Naive thymus-derived CD4-positive, alpha-beta T cell (primary cell): ENCODE data around the gene GARIN5A. TPM values are rescaled to one million over a fixed set of nuclear protein-coding genes. Genes with fewer than 3 reads are reported as not detected.

Experiments
- ATAC-seq: fragments of 150-1000 bp; cut with Tn5 transposase; 2 replicates; pipeline ENCODE4 v1.10.0; 2021; ENCODE audit warnings: mild to moderate bottlenecking, moderate library complexity
- CTCF ChIA-PET: fragments of 350-600 bp; sonication (Branson Sonifier 250); formaldehyde crosslinking; loops from one replicate; lab custom pipeline; 2021; ENCODE audit warnings: antibody characterized with exemption; lab: Charles Lee
- POLR2A ChIA-PET: fragments of 350-600 bp; sonication (Branson Sonifier 250); formaldehyde crosslinking; loops from one replicate; lab custom pipeline; 2021; ENCODE audit warnings: antibody characterized with exemption, inconsistent platforms; lab: Charles Lee
- DNase-seq, 9 donors: peaks; one replicate each; pipeline versions ENCODE4 v3.0.0 to v3.0.0-alpha.2; 2020 to 2022; ENCODE audit warnings: mixed read lengths in 1 of 9
- H3K27ac ChIP-seq: one replicate; pipeline ENCODE4 v1.7.0; 2013; ENCODE audit warnings: mild to moderate bottlenecking, low read depth, low read length, moderate library complexity
- H3K27me3 ChIP-seq, 2 donors: one replicate each; pipeline ENCODE4 v1.7.0; 2013; ENCODE audit warnings: low read length in 2 of 2, mild to moderate bottlenecking in 2 of 2, moderate library complexity in 2 of 2; ENCODE audit not compliant: control insufficient read depth in 2 of 2, insufficient read depth in 2 of 2
- H3K36me3 ChIP-seq, 3 experiments: 1 replicate in 2 of 3; 2 replicates in 1 of 3; pipeline ENCODE4 v1.7.0; 2013; ENCODE audit warnings: low read length in 3 of 3, mild to moderate bottlenecking in 3 of 3, moderate library complexity in 1 of 3; ENCODE audit not compliant: insufficient read depth in 3 of 3, control insufficient read depth in 2 of 3
- H3K4me1 ChIP-seq, 2 donors: one replicate each; pipeline ENCODE4 v1.7.0; 2013; ENCODE audit warnings: low read length in 2 of 2, mild to moderate bottlenecking in 2 of 2, moderate library complexity in 1 of 2; ENCODE audit not compliant: control insufficient read depth in 2 of 2, insufficient read depth in 2 of 2
- H3K4me3 ChIP-seq: 2 replicates; pipeline ENCODE4 v1.7.0; 2013; ENCODE audit warnings: mild to moderate bottlenecking, low read length
- H3K9me3 ChIP-seq, 3 experiments: 1 replicate in 2 of 3; 2 replicates in 1 of 3; pipeline ENCODE4 v1.7.0; 2013; ENCODE audit warnings: low read length in 3 of 3; ENCODE audit not compliant: control insufficient read depth in 2 of 3
- H3K27ac Mint-ChIP-seq, 9 donors: one replicate each; pipeline ENCODE4 v1.8.0; 2020 to 2022; ENCODE audit warnings: mixed read lengths in 9 of 9, mild to moderate bottlenecking in 8 of 9, moderate library complexity in 5 of 9, inconsistent platforms in 2 of 9
- H3K27me3 Mint-ChIP-seq, 5 donors: one replicate each; pipeline ENCODE4 v1.8.0; 2021 to 2022; ENCODE audit warnings: mixed read lengths in 5 of 5, mild to moderate bottlenecking in 1 of 5
- H3K36me3 Mint-ChIP-seq, 5 donors: one replicate each; pipeline ENCODE4 v1.8.0; 2020 to 2022; ENCODE audit warnings: mixed read lengths in 5 of 5, mild to moderate bottlenecking in 3 of 5, inconsistent platforms in 1 of 5
- H3K4me1 Mint-ChIP-seq, 7 donors: one replicate each; pipeline ENCODE4 v1.8.0; 2020 to 2022; ENCODE audit warnings: mixed read lengths in 7 of 7, mild to moderate bottlenecking in 3 of 7, inconsistent platforms in 1 of 7
- H3K4me3 Mint-ChIP-seq, 10 donors: one replicate each; pipeline ENCODE4 v1.8.0; 2020 to 2022; ENCODE audit warnings: mild to moderate bottlenecking in 10 of 10, mixed read lengths in 10 of 10, moderate library complexity in 6 of 10, inconsistent platforms in 2 of 10
- H3K9me3 Mint-ChIP-seq, 11 donors: one replicate each; pipeline ENCODE4 v1.8.0; 2020 to 2022; ENCODE audit warnings: mixed read lengths in 11 of 11, mild to moderate bottlenecking in 4 of 11, inconsistent platforms in 1 of 11, moderate library complexity in 1 of 11
- intact Hi-C, 2 donors: fragments of 100-400 bp; cut with micrococcal nuclease; formaldehyde crosslinking; loops; one replicate each; pipeline ENCODE4 v1.15.1; 2023
- polyA plus RNA-seq, 2 donors: library from polyadenylated mRNA; unstranded; fragments of 300-500 nt; fragmentation: Illumina TruSeq; gene quantifications; one replicate each; pipeline ENCODE4 v1.2.3, GENCODE V29; 2021
- total RNA-seq, 6 experiments: library from RNA in 5 of 6; stranded (reverse) in 5 of 6; gene quantifications; 1 replicate in 5 of 6; 2 replicates in 1 of 6; pipeline ENCODE4 v1.2.3 and lab custom pipeline; 2021 to 2026

The GARIN5A gene
- total and polyA plus RNA-seq, 7 experiments from 2014 or later: 0.59 to 3.1 (median 0.76) TPM; not detected in 1

- Mint-ChIP-seq H3K27me3 (peaks cover 0 to 23% (median 16%) of the 10 kb centered on the region in 5 donors), H3K4me3 (peak overlapping the region; percentile 38 to 93 (median 75)), H3K36me3 (no peaks in the 10 kb centered on the region), H3K9me3 (no peaks in the 10 kb centered on the region), H3K27ac (peak overlapping the region in 2 of 9 donors; percentile 56 to 82), H3K4me1 (peaks cover 0 to 22% (median 16%) of the 10 kb centered on the region in 7 donors)
- intact Hi-C loops: loop anchor here in 1 of 2 donors (5.0 kb wide), 1 partner anchor 51 kb away; the partner anchor contains the start of gene POLD1
- Histone ChIP-seq H3K4me1 (peaks cover 0 to 6% of the 10 kb centered on the region in 2 donors), H3K36me3 (no peaks in the 10 kb centered on the region), H3K27me3 (no peaks in the 10 kb centered on the region), H3K4me3 (no peak overlapping the region), H3K27ac (no peak overlapping the region), H3K9me3 (no peaks in the 10 kb centered on the region)
- ChIA-PET POLR2A (interaction anchor here (1.4 kb wide), 1 partner anchor 58 kb away, joined by 3 read pairs; the partner anchor contains the start of gene NR1H2), CTCF (no interaction called here)
- ATAC-seq: no peak
- no peak for DNase-seq
Observed at GRCh38 chr19:50433201-50434180, 43.2 kb downstream of the GARIN5A start.

- Mint-ChIP-seq H3K36me3 (no peaks in the 10 kb centered on the region), H3K27ac (peak within 1 kb of the TSS; percentile 61 to 94 (median 89)), H3K9me3 (no peaks in the 10 kb centered on the region), H3K27me3 (peaks cover 0 to 19% (median 12%) of the 10 kb centered on the region in 5 donors), H3K4me3 (peak within 1 kb of the TSS; percentile 87 to 100 (median 92)), H3K4me1 (peaks cover 0 to 23% (median 16%) of the 10 kb centered on the region in 7 donors)
- ATAC-seq (no peak), DNase-seq (peak in 1 of 9 donors; percentile 36)
- peaks cover 0 to 12% of the 10 kb centered on the region in 2 donors for H3K4me1 ChIP-seq
- no peaks in the 10 kb centered on the region for H3K27me3 ChIP-seq
- H3K27ac ChIP-seq: peak within 1 kb of the TSS; percentile 73
- POLR2A ChIA-PET: interaction anchor here (1.4 kb wide), 1 partner anchor 57 kb away, joined by 3 read pairs; the partner anchor contains the start of gene NR1H2
- intact Hi-C loops: loop anchor here in 1 of 2 donors (5.0 kb wide), 1 partner anchor 50 kb away; the partner anchor contains the start of gene POLD1
- no peaks in the 10 kb centered on the region for H3K36me3 ChIP-seq
- no peaks in the 10 kb centered on the region for H3K9me3 ChIP-seq
- CTCF ChIA-PET: interaction anchor here (0.6 kb wide), 1 partner anchor 66 kb away, joined by 6 read pairs; no protein-coding TSS in a partner anchor
- peak within 1 kb of the TSS; percentile 61 for H3K4me3 ChIP-seq
Observed at GRCh38 chr19:50432221-50433028, 44.2 kb downstream of the GARIN5A start, which contains the start of gene MYBPC2. TSS of gene MYBPC2 (plus strand) at chr19:50432892. CDS start at chr19:50432954, 62 bp downstream.

DNA sequence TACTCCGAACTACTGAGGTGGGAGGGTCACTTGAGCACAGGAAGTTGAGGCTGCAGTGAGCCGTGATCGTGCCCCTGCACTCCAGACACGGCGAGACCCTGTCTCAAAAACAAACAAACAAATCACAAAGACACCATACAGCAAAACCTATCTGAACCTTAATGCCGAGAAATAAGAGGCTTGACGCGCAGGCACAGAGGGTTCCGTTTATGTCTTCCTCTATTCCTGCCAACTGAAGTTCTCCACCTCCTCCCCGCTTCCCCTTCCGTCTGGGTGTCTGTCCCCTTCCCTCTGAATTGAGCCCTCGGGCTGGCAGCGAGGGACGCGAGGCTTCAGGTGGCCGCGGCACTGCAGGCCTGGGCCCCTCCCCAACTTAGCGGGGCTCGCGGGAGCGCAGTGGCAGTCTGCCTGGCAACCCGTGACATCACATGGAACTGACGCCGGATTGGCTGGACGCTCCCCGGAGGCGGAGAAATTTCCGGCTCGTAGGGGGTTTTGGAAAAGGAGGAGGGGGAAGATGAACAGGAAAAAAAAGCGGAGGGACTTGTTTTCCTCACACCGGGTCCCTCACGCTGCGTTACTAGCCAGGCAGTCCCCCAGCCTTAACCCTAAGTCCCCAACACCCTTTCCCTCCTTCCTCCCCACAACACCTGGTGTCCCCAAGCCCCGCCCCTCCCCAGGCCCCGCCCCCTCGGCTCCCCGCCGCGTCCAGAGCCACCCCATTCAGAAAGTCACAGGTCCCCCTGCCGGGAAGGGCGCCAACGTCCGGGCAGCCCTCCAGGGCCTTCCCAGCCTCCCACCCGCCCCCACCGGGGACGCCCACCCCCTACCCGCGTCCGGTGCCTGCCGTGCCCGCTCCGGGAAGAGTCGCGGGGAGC is 45.1 kb downstream of the GARIN5A start:
- H3K27ac ChIP-seq: peak overlapping the region; percentile 73
- no peaks in the 10 kb centered on the region for H3K36me3 ChIP-seq
- ATAC-seq: peak; percentile 93
- Mint-ChIP-seq H3K9me3 (no peaks in the 10 kb centered on the region), H3K27me3 (peaks cover 0 to 19% (median 12%) of the 10 kb centered on the region in 5 donors), H3K27ac (peak overlapping the region; percentile 61 to 94 (median 90)), H3K4me3 (peak overlapping the region; percentile 87 to 100 (median 92)), H3K36me3 (no peaks in the 10 kb centered on the region), H3K4me1 (peaks cover 0 to 23% (median 16%) of the 10 kb centered on the region in 7 donors)
- H3K27me3 ChIP-seq: no peaks in the 10 kb centered on the region
- H3K9me3 ChIP-seq: no peaks in the 10 kb centered on the region
- ChIA-PET POLR2A (interaction anchor here (1.4 kb wide), 1 partner anchor 56 kb away, joined by 3 read pairs; the partner anchor contains the start of gene NR1H2), CTCF (interaction anchor here (0.6 kb wide), 1 partner anchor 65 kb away, joined by 6 read pairs; no protein-coding TSS in a partner anchor)
- DNase-seq: peak; percentile 80 to 95 (median 89)
- peak overlapping the region; percentile 61 for H3K4me3 ChIP-seq
- peaks cover 0 to 12% of the 10 kb centered on the region in 2 donors for H3K4me1 ChIP-seq
- intact Hi-C loops: loop anchor here (1.0 to 5.0 kb wide), 7 partner anchors 30 to 80 kb away; partner anchors contain the start of genes EMC10 (in 2 of the 2), GARIN5A (in 2 of the 2), JOSD2 (in 2 of the 2) and POLD1 (in 2 of the 2)

- Mint-ChIP-seq H3K27me3 (peaks cover 0 to 19% (median 12%) of the 10 kb centered on the region in 5 donors), H3K36me3 (no peaks in the 10 kb centered on the region), H3K9me3 (no peaks in the 10 kb centered on the region), H3K27ac (peak overlapping the region in 8 of 9 donors; percentile 52 to 92 (median 86)), H3K4me1 (peaks cover 0 to 23% (median 16%) of the 10 kb centered on the region in 7 donors), H3K4me3 (peak overlapping the region; percentile 87 to 100 (median 92))
- POLR2A ChIA-PET: no interaction called here
- no peaks in the 10 kb centered on the region for H3K27me3 ChIP-seq
- ATAC-seq: no peak
- CTCF ChIA-PET: no interaction called here
- no peaks in the 10 kb centered on the region for H3K9me3 ChIP-seq
- H3K27ac ChIP-seq: peak overlapping the region; percentile 73
- H3K36me3 ChIP-seq: no peaks in the 10 kb centered on the region
- DNase-seq: no peak
- intact Hi-C loops: loop anchor here (1.0 to 5.0 kb wide), 7 partner anchors 30 to 80 kb away; partner anchors contain the start of genes EMC10 (in 2 of the 2), GARIN5A (in 2 of the 2), JOSD2 (in 2 of the 2) and POLD1 (in 2 of the 2)
- H3K4me3 ChIP-seq: peak overlapping the region; percentile 61
- peaks cover 0 to 12% of the 10 kb centered on the region in 2 donors for H3K4me1 ChIP-seq
Observed at GRCh38 chr19:50430888-50431342, 45.7 kb downstream of the GARIN5A start.

- Histone ChIP-seq H3K4me1 (peaks cover 0 to 12% of the 10 kb centered on the region in 2 donors), H3K4me3 (no peak overlapping the region), H3K27ac (no peak overlapping the region), H3K36me3 (no peaks in the 10 kb centered on the region), H3K27me3 (no peaks in the 10 kb centered on the region), H3K9me3 (no peaks in the 10 kb centered on the region)
- CTCF ChIA-PET: no interaction called here
- Mint-ChIP-seq H3K36me3 (no peaks in the 10 kb centered on the region), H3K27ac (peak overlapping the region in 4 of 9 donors; percentile 68 to 73 (median 70)), H3K27me3 (peaks cover 0 to 19% (median 11%) of the 10 kb centered on the region in 5 donors), H3K9me3 (no peaks in the 10 kb centered on the region), H3K4me1 (peaks cover 0 to 23% (median 16%) of the 10 kb centered on the region in 7 donors), H3K4me3 (peak overlapping the region in 9 of 10 donors; percentile 55 to 80 (median 72))
- no peak for ATAC-seq
- DNase-seq: no peak
- POLR2A ChIA-PET: no interaction called here
- intact Hi-C loops: no loop called here
Observed at GRCh38 chr19:50428772-50429463, 47.7 kb downstream of the GARIN5A start.
